ENCODE measurements around the gene TMEM14B.
A peak's percentile ranks its signal among the peaks of the same experiment; 100 is the strongest.
"Not testable (repeated sequence)": the region's sequence is repeated elsewhere in the genome, so short reads cannot be mapped to it uniquely, and the experiment has no call there.

The TMEM14B gene

DNA sequence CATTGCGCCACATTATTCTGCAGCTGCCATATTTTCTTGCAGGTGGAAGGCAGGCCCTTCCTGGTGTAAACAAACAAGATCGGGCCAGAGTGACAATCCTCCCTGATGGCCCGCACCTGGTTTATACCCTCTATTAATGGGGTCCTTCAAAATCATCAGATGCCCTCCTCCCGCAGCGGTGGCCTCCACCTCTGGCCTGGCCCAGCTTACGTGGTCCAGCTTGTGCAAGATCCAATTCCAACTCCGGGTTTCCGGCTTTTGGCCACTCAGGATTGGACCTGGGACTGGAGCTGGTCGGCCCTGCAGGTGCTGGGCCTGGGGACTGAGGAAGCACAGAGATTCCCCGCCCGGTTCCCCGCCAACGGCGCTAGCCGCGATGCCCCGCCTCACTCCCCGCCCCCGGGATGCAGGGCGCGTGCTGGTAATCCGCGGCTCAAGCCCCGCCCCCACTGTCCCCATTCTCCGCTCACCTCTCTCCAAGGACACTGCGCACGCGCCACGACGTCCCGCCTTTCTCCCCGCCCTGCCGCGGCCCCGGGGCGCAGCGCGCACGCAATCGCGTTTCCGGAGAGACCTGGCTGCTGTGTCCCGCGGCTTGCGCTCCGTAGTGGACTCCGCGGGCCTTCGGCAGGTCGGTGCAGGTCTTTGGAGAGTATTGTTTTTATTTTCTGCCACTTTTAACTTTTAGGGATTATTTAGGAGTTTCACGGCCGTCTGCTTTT, at the start of gene TMEM14B:
Gene TMEM14B (plus strand): TSS at position 555 of the 722 bp plus-strand sequence. CDS start 1,441 bp downstream, outside the sequence.
- H3K9ac ChIP-seq (ENCODE audit: low read depth, low read length): peak within 1 kb of the TSS; percentile 87
- no peaks in the 10 kb centered on the region for H3K27me3 ChIP-seq (ENCODE audit: control insufficient read depth, insufficient read depth, low read length)
- H3K36me3 ChIP-seq (ENCODE audit: control insufficient read depth, insufficient read depth, low read length): peaks cover 27% of the 10 kb centered on the region
- no peaks in the 10 kb centered on the region for H3K9me3 ChIP-seq (ENCODE audit: control insufficient read depth, insufficient read depth, low read length)
- H3K4me1 ChIP-seq (ENCODE audit: control insufficient read depth, insufficient read depth, low read length): peaks cover 15% of the 10 kb centered on the region
- H3K27ac ChIP-seq (ENCODE audit: low read depth, low read length): peak within 1 kb of the TSS; percentile 70
- H3K4me3 ChIP-seq (ENCODE audit: low read depth, low read length): peak within 1 kb of the TSS; percentile 94

DNA sequence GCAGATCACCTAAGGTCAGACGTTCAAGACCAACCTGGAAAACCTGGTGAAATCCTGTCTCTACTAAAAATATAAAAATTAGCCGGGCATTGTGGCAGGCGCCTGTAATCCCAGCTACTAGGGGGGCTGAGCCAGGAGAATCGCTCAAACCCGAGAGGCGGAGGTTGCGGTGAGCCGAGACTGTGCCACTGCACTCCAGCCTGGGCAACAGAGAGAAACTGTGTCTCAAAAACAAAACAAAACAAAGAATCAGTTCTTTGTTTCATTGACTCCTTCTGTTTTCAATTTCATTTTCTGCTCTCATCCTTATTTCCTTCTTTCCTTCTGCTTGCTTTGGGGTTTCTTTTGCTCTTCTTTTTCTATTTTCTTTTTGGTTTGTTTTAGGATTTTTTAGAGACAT, 33.6 kb upstream of the TMEM14B start:
- Histone ChIP-seq H3K36me3 (ENCODE audit: control insufficient read depth, insufficient read depth, low read length) (peaks cover 20% of the 10 kb centered on the region), H3K27me3 (ENCODE audit: control insufficient read depth, insufficient read depth, low read length) (no peaks in the 10 kb centered on the region), H3K9me3 (ENCODE audit: control insufficient read depth, insufficient read depth, low read length) (no peaks in the 10 kb centered on the region; the same call in 1 of the 2 replicates), H3K4me1 (ENCODE audit: control insufficient read depth, insufficient read depth, low read length) (no peaks in the 10 kb centered on the region), H3K9ac (ENCODE audit: low read depth, low read length) (no peak overlapping the region), H3K4me3 (ENCODE audit: low read depth, low read length) (no peak overlapping the region), H3K27ac (ENCODE audit: low read depth, low read length) (no peak overlapping the region)

DNA sequence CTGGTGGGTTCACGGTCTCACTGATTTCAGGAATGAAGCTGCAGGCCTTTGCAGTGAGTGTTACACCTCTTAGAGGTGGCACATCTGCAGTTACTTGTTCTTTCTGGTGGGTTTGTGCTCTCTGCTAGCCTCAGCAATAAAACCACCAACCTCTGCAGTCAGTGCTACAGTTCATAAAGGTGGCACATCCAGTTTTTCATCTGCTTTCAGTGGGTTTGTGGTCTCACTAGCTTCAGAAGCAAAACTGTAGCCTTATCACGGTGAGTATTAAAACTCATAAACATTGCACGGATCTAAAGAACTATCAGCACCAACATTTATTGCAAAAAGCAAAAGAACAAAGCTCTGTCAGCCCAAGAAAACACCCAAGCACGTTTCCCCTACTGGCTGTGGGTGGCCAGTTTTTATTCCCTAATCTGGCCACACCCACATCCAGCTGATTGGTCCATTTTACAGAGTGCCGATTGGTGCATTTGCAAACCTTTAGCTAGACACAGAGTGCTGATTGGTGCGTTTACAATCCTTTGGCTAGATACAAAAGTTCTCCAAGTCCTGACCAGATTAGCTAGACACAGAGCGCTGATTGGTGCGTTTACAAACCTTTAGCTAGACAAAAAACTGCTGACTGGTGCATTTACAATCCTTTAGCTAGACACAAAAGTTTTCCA, 28.2 kb upstream of the TMEM14B start:
- no peak overlapping the region for H3K4me3 ChIP-seq (ENCODE audit: low read depth, low read length)
- H3K9me3 ChIP-seq (ENCODE audit: control insufficient read depth, insufficient read depth, low read length): no peaks in the 10 kb centered on the region; the same call in 1 of the 2 replicates
- H3K27me3 ChIP-seq (ENCODE audit: control insufficient read depth, insufficient read depth, low read length): no peaks in the 10 kb centered on the region
- H3K36me3 ChIP-seq (ENCODE audit: control insufficient read depth, insufficient read depth, low read length): no peaks in the 10 kb centered on the region
- H3K27ac ChIP-seq (ENCODE audit: low read depth, low read length): no peak overlapping the region
- no peak overlapping the region for H3K9ac ChIP-seq (ENCODE audit: low read depth, low read length)
- H3K4me1 ChIP-seq (ENCODE audit: control insufficient read depth, insufficient read depth, low read length): peaks cover 13% of the 10 kb centered on the region

DNA sequence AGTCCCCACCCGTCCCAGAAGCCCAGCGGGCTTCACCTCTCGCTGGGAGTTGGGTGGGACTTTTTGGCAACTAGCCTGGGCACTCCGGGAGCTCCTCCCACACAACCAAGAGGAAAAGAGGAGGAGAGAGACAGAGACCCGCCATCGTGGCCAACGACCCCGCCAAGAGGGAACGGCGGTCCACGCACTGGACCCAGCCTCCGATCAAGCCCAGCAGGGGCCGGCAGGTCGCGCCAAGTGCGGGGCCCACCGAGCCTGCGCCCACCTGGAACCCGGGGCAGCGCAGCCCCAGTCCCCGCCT, 27.7 kb upstream of the TMEM14B start:
- H3K4me1 ChIP-seq (ENCODE audit: control insufficient read depth, insufficient read depth, low read length): peaks cover 14% of the 10 kb centered on the region
- H3K4me3 ChIP-seq (ENCODE audit: low read depth, low read length): no peak overlapping the region
- H3K27me3 ChIP-seq (ENCODE audit: control insufficient read depth, insufficient read depth, low read length): no peaks in the 10 kb centered on the region
- H3K36me3 ChIP-seq (ENCODE audit: control insufficient read depth, insufficient read depth, low read length): peaks cover 3% of the 10 kb centered on the region; the same call in 1 of the 2 replicates
- no peak overlapping the region for H3K27ac ChIP-seq (ENCODE audit: low read depth, low read length)
- no peaks in the 10 kb centered on the region; the same call in 1 of the 2 replicates for H3K9me3 ChIP-seq (ENCODE audit: control insufficient read depth, insufficient read depth, low read length)
- H3K9ac ChIP-seq (ENCODE audit: low read depth, low read length): no peak overlapping the region

DNA sequence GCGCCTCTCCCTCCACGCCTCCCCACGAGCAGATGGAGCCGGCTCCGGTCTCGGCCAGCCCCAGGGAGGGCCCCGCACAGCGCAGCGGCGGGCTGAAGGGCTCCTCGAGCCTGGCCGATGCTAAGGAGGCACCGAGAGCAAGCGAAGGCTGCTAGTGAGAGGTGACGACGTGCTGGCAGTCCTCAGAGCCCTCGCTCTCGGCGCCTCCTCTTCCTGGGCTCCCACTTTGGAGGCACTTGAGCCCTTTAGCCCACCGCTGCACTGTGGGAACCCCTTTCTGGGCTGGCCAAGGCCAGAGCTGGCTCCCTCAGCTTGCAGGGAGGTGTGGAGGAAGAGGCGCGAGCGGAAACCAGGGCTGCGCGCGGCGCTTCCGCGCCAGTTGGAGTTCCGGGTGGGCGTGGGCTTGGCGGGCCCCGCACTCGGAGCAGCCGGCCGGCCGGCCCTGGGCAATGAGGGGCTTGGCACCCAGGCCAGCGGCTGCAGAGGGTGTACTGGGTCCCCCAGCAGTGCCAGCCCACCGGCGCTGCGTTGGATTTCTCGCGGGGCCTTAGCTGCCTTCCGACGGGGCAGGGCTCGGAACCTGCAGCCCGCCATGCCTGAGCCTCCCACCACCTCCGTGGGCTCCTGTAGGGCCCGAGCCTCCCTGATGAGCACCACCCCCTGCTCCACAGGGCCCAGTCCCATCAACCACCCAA, 27.2 kb upstream of the TMEM14B start:
- H3K4me3 ChIP-seq (ENCODE audit: low read depth, low read length): no peak overlapping the region
- H3K4me1 ChIP-seq (ENCODE audit: control insufficient read depth, insufficient read depth, low read length): peaks cover 14% of the 10 kb centered on the region
- H3K27ac ChIP-seq (ENCODE audit: low read depth, low read length): no peak overlapping the region
- no peaks in the 10 kb centered on the region; the same call in 1 of the 2 replicates for H3K9me3 ChIP-seq (ENCODE audit: control insufficient read depth, insufficient read depth, low read length)
- peaks cover 8% of the 10 kb centered on the region for H3K36me3 ChIP-seq (ENCODE audit: control insufficient read depth, insufficient read depth, low read length)
- H3K27me3 ChIP-seq (ENCODE audit: control insufficient read depth, insufficient read depth, low read length): no peaks in the 10 kb centered on the region
- H3K9ac ChIP-seq (ENCODE audit: low read depth, low read length): no peak overlapping the region

DNA sequence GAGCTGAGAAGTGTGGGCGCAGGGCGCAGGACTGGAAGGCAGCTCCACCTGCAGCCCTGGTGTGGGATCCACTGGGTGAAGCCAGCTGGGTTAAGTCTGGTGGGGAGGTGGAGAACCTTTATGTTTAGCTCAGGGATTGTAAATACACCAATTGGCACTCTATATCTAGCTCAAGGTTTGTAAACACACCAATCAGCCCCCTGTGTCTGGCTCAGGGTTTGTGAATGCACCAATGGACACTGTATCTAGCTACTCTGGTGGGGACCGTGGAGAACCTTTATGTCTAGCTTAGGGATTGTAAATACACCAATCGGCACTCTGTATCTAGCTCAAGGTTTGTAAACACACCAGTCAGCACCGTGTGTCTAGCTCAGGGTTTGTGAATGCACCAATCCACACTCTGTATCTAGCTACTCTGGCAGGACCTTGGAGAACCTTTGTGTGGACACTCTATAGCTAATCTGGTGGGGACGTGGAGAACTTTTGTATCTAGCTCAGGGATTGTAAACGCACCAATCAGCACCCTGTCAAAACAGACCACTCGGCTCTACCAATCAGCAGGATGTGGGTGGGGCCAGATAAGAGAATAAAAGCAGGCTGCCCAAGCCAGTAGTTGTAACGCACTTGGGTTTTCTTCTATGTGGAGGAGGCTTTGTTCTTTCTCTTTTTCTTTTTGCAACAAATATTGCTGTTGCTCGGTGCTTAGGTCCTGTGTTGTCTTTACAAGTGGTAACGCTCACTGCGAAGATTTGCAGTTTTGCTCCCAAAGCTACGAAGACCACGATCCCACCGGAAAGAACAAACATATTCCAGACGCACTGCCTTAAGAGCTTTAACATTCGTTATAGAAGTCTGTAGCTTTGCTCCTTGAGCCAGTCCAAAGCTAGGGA, 26.4 kb upstream of the TMEM14B start:
- not testable (repeated sequence) for H3K27ac ChIP-seq (ENCODE audit: low read depth, low read length); H3K4me3 ChIP-seq (ENCODE audit: low read depth, low read length); H3K9ac ChIP-seq (ENCODE audit: low read depth, low read length); H3K9me3 ChIP-seq (ENCODE audit: control insufficient read depth, insufficient read depth, low read length); H3K27me3 ChIP-seq (ENCODE audit: control insufficient read depth, insufficient read depth, low read length)
- Histone ChIP-seq H3K4me1 (ENCODE audit: control insufficient read depth, insufficient read depth, low read length) (peaks cover 14% of the 10 kb centered on the region), H3K36me3 (ENCODE audit: control insufficient read depth, insufficient read depth, low read length) (peaks cover 16% of the 10 kb centered on the region)

DNA sequence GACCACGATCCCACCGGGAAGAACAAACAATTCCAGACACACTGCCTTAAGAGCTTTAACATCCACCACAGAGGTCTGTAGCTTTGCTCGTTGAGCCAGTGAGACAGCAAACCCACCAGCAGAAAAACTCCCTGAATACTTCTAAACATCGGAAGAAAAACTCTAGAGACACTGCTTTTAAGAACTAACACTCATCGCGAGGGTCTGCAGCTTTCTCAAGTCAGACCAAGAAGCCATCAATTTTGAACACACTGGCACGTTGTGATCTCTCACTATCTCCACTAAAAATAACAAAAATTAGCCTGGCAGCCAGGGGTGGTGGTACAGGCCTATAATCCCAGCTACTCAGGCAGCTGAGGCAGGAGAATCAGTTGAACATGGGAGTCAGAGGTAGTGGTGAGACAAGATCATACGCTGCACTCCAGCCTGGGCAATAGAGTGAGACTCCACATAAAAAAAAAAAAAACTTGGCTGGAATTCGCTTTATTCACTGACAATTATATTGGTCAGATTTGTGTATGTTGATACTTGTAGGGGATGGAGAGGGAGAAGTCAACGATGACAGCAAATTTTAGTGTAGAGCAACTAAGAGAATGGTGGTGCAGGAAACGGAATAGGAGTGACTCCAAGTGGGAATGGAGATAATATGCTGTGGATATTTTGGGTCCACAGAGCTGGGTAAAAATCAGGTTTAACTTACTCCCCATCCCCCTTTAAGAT, 25.6 kb upstream of the TMEM14B start:
- Histone ChIP-seq H3K4me1 (ENCODE audit: control insufficient read depth, insufficient read depth, low read length) (peaks cover 14% of the 10 kb centered on the region), H3K9ac (ENCODE audit: low read depth, low read length) (peak overlapping the region; percentile 42; the same call in 1 of the 2 replicates), H3K4me3 (ENCODE audit: low read depth, low read length) (peak overlapping the region; percentile 92), H3K36me3 (ENCODE audit: control insufficient read depth, insufficient read depth, low read length) (peaks cover 24% of the 10 kb centered on the region), H3K27ac (ENCODE audit: low read depth, low read length) (peak overlapping the region; percentile 95), H3K27me3 (ENCODE audit: control insufficient read depth, insufficient read depth, low read length) (no peaks in the 10 kb centered on the region), H3K9me3 (ENCODE audit: control insufficient read depth, insufficient read depth, low read length) (no peaks in the 10 kb centered on the region; the same call in 1 of the 2 replicates)

DNA sequence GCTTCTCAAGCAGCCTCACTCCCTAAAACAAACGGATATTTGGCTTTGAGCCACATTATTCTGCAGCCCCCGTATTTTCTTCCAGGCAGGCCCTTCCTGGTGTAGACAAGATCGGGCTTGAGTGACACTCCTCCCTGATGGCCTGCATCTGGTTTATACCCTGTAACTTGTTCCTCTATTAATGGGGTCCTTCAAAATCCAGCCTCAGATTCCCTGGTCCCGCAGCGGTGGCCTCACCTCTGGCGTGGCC, 25.1 kb upstream of the TMEM14B start:
- Histone ChIP-seq H3K4me3 (ENCODE audit: low read depth, low read length) (peak overlapping the region; percentile 92), H3K27me3 (ENCODE audit: control insufficient read depth, insufficient read depth, low read length) (no peaks in the 10 kb centered on the region), H3K4me1 (ENCODE audit: control insufficient read depth, insufficient read depth, low read length) (peaks cover 14% of the 10 kb centered on the region), H3K9me3 (ENCODE audit: control insufficient read depth, insufficient read depth, low read length) (no peaks in the 10 kb centered on the region; the same call in 1 of the 2 replicates), H3K9ac (ENCODE audit: low read depth, low read length) (peak overlapping the region; percentile 42; the same call in 1 of the 2 replicates), H3K36me3 (ENCODE audit: control insufficient read depth, insufficient read depth, low read length) (peaks cover 28% of the 10 kb centered on the region), H3K27ac (ENCODE audit: low read depth, low read length) (peak overlapping the region; percentile 95)

DNA sequence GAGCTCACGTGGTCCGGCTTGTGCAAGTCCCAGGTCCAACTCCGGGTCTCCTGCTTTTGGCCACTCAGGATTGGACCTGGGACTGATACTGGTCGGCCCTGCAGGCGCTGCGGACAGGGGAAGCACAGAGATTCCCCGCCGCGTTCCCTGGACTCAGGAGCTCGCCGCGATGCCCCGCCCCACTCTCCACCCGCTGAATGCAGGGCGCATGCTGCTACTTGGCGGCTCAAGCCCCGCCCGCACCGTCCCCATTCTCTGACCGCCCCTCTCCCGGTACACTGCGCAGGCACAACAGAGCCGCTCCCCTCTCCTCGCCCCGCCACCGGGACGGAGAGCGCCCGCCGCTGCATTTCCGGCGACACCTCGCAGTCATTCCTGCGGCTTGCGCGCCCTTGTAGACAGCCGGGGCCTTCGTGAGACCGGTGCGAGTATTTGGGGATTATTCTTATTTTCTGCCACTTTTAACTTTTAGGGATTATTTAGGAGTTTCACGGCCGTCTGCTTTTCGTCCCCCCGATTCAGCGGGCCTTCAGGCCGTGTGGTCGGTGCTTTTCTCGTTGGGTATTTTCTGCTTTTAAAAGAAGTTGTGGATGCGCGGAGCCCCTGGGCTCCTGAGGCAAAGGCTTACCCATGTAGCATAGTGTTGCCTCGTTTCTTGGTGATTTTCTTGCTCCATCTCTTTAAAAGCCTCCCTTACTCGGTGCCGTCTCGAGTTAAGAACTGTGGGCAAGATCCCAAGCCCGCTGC, 24.6 kb upstream of the TMEM14B start, which contains the start of gene TMEM14C:
Gene TMEM14C (plus strand): TSS at position 251 of the 747 bp plus-strand sequence. CDS start 1,544 bp downstream, outside the sequence.
- Histone ChIP-seq H3K9me3 (ENCODE audit: control insufficient read depth, insufficient read depth, low read length) (no peaks in the 10 kb centered on the region; the same call in 1 of the 2 replicates), H3K4me3 (ENCODE audit: low read depth, low read length) (peak within 1 kb of the TSS; percentile 92), H3K4me1 (ENCODE audit: control insufficient read depth, insufficient read depth, low read length) (peaks cover 14% of the 10 kb centered on the region)

More for the DNA sequence above, 24.6 kb upstream of the TMEM14B start, which contains the start of gene TMEM14C:
- Histone ChIP-seq H3K27ac (ENCODE audit: low read depth, low read length) (peak within 1 kb of the TSS; percentile 95), H3K9ac (ENCODE audit: low read depth, low read length) (peak within 1 kb of the TSS; percentile 91), H3K27me3 (ENCODE audit: control insufficient read depth, insufficient read depth, low read length) (no peaks in the 10 kb centered on the region), H3K36me3 (ENCODE audit: control insufficient read depth, insufficient read depth, low read length) (peaks cover 33% of the 10 kb centered on the region)
